H1 (cell line): ENCODE measurements around the gene DBNL. TPM values are rescaled to one million over a fixed set of nuclear protein-coding genes. Genes with fewer than 3 reads are reported as not detected.

Experiments used
- CTCF ChIA-PET: fragments of 300-600 bp; sonication (Branson Sonifier 250); formaldehyde crosslinking; loops from one replicate; lab custom pipeline; 2021; ENCODE audit not compliant: partially characterized antibody; lab: Charles Lee
- POLR2A ChIA-PET: fragments of 300-600 bp; sonication (Branson Sonifier 250); formaldehyde crosslinking; loops from one replicate; lab custom pipeline; 2021; ENCODE audit warnings: inconsistent platforms; ENCODE audit not compliant: partially characterized antibody; lab: Charles Lee
- DNase-seq, 2 experiments: peaks; one replicate each; pipeline versions ENCODE4 v3.0.0 to v3.0.0-alpha.2; 2010 to 2022; ENCODE audit warnings: low spot score in 2 of 2, low read depth in 1 of 2, mixed read lengths in 1 of 2
- FAIRE-seq: peaks from 2 replicates; lab custom pipeline; 2011; peaks lifted over from hg19 to GRCh38; lab: Jason Lieb, UNC
- H2AFZ ChIP-seq: 2 replicates; pipeline ENCODE4 v1.8.1; 2012; ENCODE audit warnings: low read length, inconsistent platforms
- H2AK5ac ChIP-seq: 2 replicates; pipeline ENCODE4 v1.6.1; 2013; ENCODE audit warnings: low read depth, low read length
- H2BK120ac ChIP-seq: replicated peaks from 2 replicates; pipeline ENCODE3; 2013; ENCODE audit warnings: low read depth, low read length, inconsistent platforms
- H2BK12ac ChIP-seq: 2 replicates; pipeline ENCODE4 v1.6.1; 2013; ENCODE audit warnings: low read depth, low read length
- H2BK15ac ChIP-seq: 2 replicates; pipeline ENCODE4 v1.6.1; 2013; ENCODE audit warnings: low read length
- H2BK20ac ChIP-seq: 2 replicates; pipeline ENCODE4 v1.6.1; 2013; ENCODE audit warnings: low read length
- H2BK5ac ChIP-seq: 2 replicates; pipeline ENCODE4 v1.6.1; 2013; ENCODE audit warnings: low read depth, low read length
- H3K14ac ChIP-seq: 2 replicates; pipeline ENCODE4 v1.6.1; 2013; ENCODE audit warnings: inconsistent platforms; ENCODE audit not compliant: insufficient read length
- H3K18ac ChIP-seq: 2 replicates; pipeline ENCODE4 v1.6.1; 2013; ENCODE audit warnings: low read length; ENCODE audit errors: extremely low read depth
- H3K23ac ChIP-seq: 2 replicates; pipeline ENCODE4 v1.6.1; 2013; ENCODE audit warnings: inconsistent platforms; ENCODE audit not compliant: insufficient read length
- H3K23me2 ChIP-seq: 2 replicates; pipeline ENCODE4 v1.6.1; 2013; ENCODE audit warnings: low read depth, low read length
- H3K27ac ChIP-seq: 2 replicates; pipeline ENCODE4 v1.6.1; 2011; ENCODE audit warnings: low read depth, low read length, inconsistent platforms
- H3K27me3 ChIP-seq, 4 experiments: replicated peaks in 1 of 4; 1 replicate in 1 of 4; 2 replicates in 3 of 4; pipeline versions ENCODE4 v1.6.1 to v1.8.1; 2011 to 2013; ENCODE audit warnings: low read length in 3 of 4, mild to moderate bottlenecking in 3 of 4, inconsistent platforms in 2 of 4, mixed read lengths in 2 of 4, moderate library complexity in 1 of 4; ENCODE audit not compliant: control insufficient read depth in 3 of 4, insufficient read depth in 3 of 4; ENCODE audit errors: extremely low read depth in 1 of 4
- H3K36me3 ChIP-seq, 4 experiments: 2 replicates each; pipeline versions ENCODE4 v1.6.1 to v1.8.1; 2011 to 2013; ENCODE audit warnings: mild to moderate bottlenecking in 4 of 4, low read length in 3 of 4, moderate library complexity in 2 of 4, control low read depth in 1 of 4, inconsistent platforms in 1 of 4; ENCODE audit not compliant: insufficient read depth in 4 of 4, control insufficient read depth in 2 of 4
- H3K4ac ChIP-seq: replicated peaks from 2 replicates; pipeline ENCODE3; 2013; ENCODE audit warnings: low read length, low read depth, mixed read lengths, inconsistent platforms; ENCODE audit not compliant: insufficient read length
- H3K4me1 ChIP-seq, 4 experiments: replicated peaks in 1 of 4; 1 replicate in 1 of 4; 2 replicates in 3 of 4; pipeline versions ENCODE4 v1.6.1 to v1.8.1; 2011 to 2013; ENCODE audit warnings: low read length in 3 of 4, inconsistent platforms in 2 of 4, mixed read lengths in 1 of 4; ENCODE audit not compliant: insufficient read depth in 4 of 4, control insufficient read depth in 3 of 4
- H3K4me2 ChIP-seq, 2 experiments: 2 replicates each; pipeline versions ENCODE4 v1.6.1 to v1.8.1; 2011 to 2013; ENCODE audit warnings: low read depth in 2 of 2, low read length in 2 of 2, control low read depth in 1 of 2, inconsistent platforms in 1 of 2, mild to moderate bottlenecking in 1 of 2; ENCODE audit not compliant: insufficient read depth in 1 of 2
- H3K4me3 ChIP-seq, 4 experiments: fragments of 200-600, 300-600 bp in 1 of 4; sonication (generic), shearing (Covaris generic), sonication (Bioruptor Twin) in 1 of 4; 2 replicates each; pipeline versions ENCODE4 v1.5.1 to v1.8.1; 2011 to 2016; ENCODE audit warnings: low read length in 4 of 4, low read depth in 3 of 4, control low read depth in 2 of 4, inconsistent platforms in 2 of 4, mild to moderate bottlenecking in 2 of 4, mixed read lengths in 1 of 4, moderate library complexity in 1 of 4; ENCODE audit not compliant: insufficient read depth in 2 of 4; ENCODE audit errors: extremely low read depth in 1 of 4
- H3K56ac ChIP-seq: replicated peaks from 2 replicates; pipeline ENCODE3; 2013; ENCODE audit warnings: low read depth, mild to moderate bottlenecking, mixed read lengths, low read length, inconsistent platforms; ENCODE audit not compliant: insufficient read length
- H3K79me1 ChIP-seq: 2 replicates; pipeline ENCODE4 v1.6.1; 2013; ENCODE audit warnings: low read depth, low read length, control low read depth
- H3K79me2 ChIP-seq, 2 experiments: 2 replicates each; pipeline versions ENCODE4 v1.6.1 to v1.8.1; 2012 to 2013; ENCODE audit warnings: low read length in 2 of 2, mild to moderate bottlenecking in 2 of 2, inconsistent platforms in 1 of 2; ENCODE audit not compliant: insufficient read depth in 2 of 2, control insufficient read depth in 1 of 2
- H3K9ac ChIP-seq, 4 experiments: replicated peaks in 1 of 4; 1 replicate in 1 of 4; 2 replicates in 3 of 4; pipeline versions ENCODE4 v1.6.1 to v1.8.1; 2011 to 2013; ENCODE audit warnings: low read depth in 3 of 4, low read length in 3 of 4, control low read depth in 2 of 4, mild to moderate bottlenecking in 2 of 4, moderate library complexity in 2 of 4, inconsistent platforms in 1 of 4; ENCODE audit errors: extremely low read depth in 1 of 4
- H3K9me3 ChIP-seq, 2 experiments: 2 replicates each; pipeline versions ENCODE4 v1.6.1 to v1.8.1; 2012 to 2013; ENCODE audit warnings: mild to moderate bottlenecking in 2 of 2, moderate library complexity in 2 of 2, control low read depth in 1 of 2, inconsistent platforms in 1 of 2, low read depth in 1 of 2, low read length in 1 of 2, mixed read lengths in 1 of 2; ENCODE audit not compliant: insufficient read depth in 2 of 2
- H4K20me1 ChIP-seq, 2 experiments: replicated peaks in 1 of 2; 2 replicates each; pipeline versions ENCODE3 to v1.8.1; 2011 to 2013; ENCODE audit warnings: inconsistent platforms in 2 of 2, low read length in 2 of 2, mild to moderate bottlenecking in 1 of 2; ENCODE audit not compliant: insufficient read depth in 2 of 2, control insufficient read depth in 1 of 2
- H4K5ac ChIP-seq: 2 replicates; pipeline ENCODE4 v1.6.1; 2013; ENCODE audit warnings: low read length, low read depth, mixed read lengths, inconsistent platforms; ENCODE audit not compliant: insufficient read length
- H4K8ac ChIP-seq: 2 replicates; pipeline ENCODE4 v1.8.0; 2013; ENCODE audit warnings: mild to moderate bottlenecking, moderate library complexity, low read length, inconsistent platforms; ENCODE audit not compliant: insufficient read depth; ENCODE audit errors: extremely low read depth
- H4K91ac ChIP-seq: replicated peaks from 2 replicates; pipeline ENCODE3; 2013; ENCODE audit warnings: low read length, mixed read lengths, inconsistent platforms; ENCODE audit not compliant: insufficient read length
- GTF2F1 ChIP-seq: IDR thresholded peaks from 2 replicates; pipeline ENCODE4 v1.6.1; 2012; ENCODE audit warnings: low read depth, low read length, improper control_type of control experiment, borderline replicate concordance
- KDM4A ChIP-seq: IDR thresholded peaks from one replicate; pipeline ENCODE4 v1.7.1; 2012; ENCODE audit warnings: low read depth, mild to moderate bottlenecking, moderate library complexity, low read length, inconsistent platforms; ENCODE audit not compliant: severe bottlenecking
- WGBS, 2 experiments: shearing (Covaris generic) in 1 of 2; methylation state at CpG; one replicate each; pipeline versions ENCODE4 v1.1.6 to v1.1.7; 2013 to 2015; ENCODE audit warnings: low lambda C conversion rate in 2 of 2, mixed read lengths in 2 of 2, inconsistent platforms in 1 of 2, low coverage in 1 of 2, missing lambda C conversion rate in 1 of 2; ENCODE audit not compliant: insufficient replicate concordance in 2 of 2, insufficient coverage in 1 of 2, insufficient read length in 1 of 2; ENCODE audit errors: extremely low coverage in 1 of 2, missing lambda C conversion rate in 1 of 2; 5-methylcytosine and 5-hydroxymethylcytosine counted together
- polyA plus RNA-seq, 7 experiments: library from polyadenylated mRNA; depleted of rRNA in 3 of 7; stranded (reverse) in 5 of 7; unstranded in 2 of 7; fragments of >200 nt in 5 of 7; fragments of 200-250 nt in 2 of 7; gene quantifications; 1 replicate in 5 of 7; 2 replicates in 1 of 7; 4 replicates in 1 of 7; pipeline versions ENCODE4 v1.2.1 to v1.2.3, GENCODE V29; 2011 to 2013; ENCODE audit warnings: missing spikeins in 2 of 7, mixed read lengths in 2 of 7
- total RNA-seq: library from RNA; stranded (reverse); fragmentation: NEBNext Ultra II Directional; extraction: Animal tissue kit (Norgen Biotek cat#: 25700); gene quantifications from 2 replicates; pipeline ENCODE4 v1.2.1, GENCODE V29; 2021

The DBNL gene
- total and polyA plus RNA-seq, 2 of the 8 experiments (the other 6 are each of a cell fraction or from before 2014, with no cell fraction given) = 30.9 to 56.6 TPM

GRCh38 chr7:44045226-44046014 lies 918 bp downstream of the DBNL start:
- POLR2A ChIA-PET = interaction anchor here (0.6 to 2.8 kb wide), 5 partner anchors 10 to 141 kb away, joined by 3 to 16 read pairs (median 8); partner anchors contain the start of gene PGAM2
- no peak overlapping the region for H2BK5ac ChIP-seq
- peaks cover 2 to 8% of the 10 kb centered on the region in 2 experiments for H4K20me1 ChIP-seq
- no peak overlapping the region for H2AK5ac ChIP-seq
- H3K9me3 ChIP-seq = no peaks in the 10 kb centered on the region
- H3K4me3 ChIP-seq = peak overlapping the region; percentile 79 to 92 (median 83)
- no peak overlapping the region for H2BK20ac ChIP-seq
- peak overlapping the region; percentile 38 to 68 (median 48); a peak in 6 of 7 replicates for H3K9ac ChIP-seq
- no peaks in the 10 kb centered on the region; a peak in 1 of 7 replicates for H3K27me3 ChIP-seq
- H3K4me1 ChIP-seq = peaks cover 0 to 6% (median 0%) of the 10 kb centered on the region in 4 experiments; a peak in 3 of 7 replicates
- no peak for DNase-seq
- peaks cover 13% of the 10 kb centered on the region for H3K23me2 ChIP-seq
- H3K79me2 ChIP-seq = peaks cover 0 to 25% of the 10 kb centered on the region in 2 experiments; a peak in 2 of 4 replicates
- WGBS, 2 experiments = 36% methylated on average over 15 of the region's 15 CpGs; no CpG with 5 or more reads in 1 of the 2 experiments
- CTCF ChIA-PET = interaction anchor here (0.8 to 2.2 kb wide), 3 partner anchors 18 to 30 kb away, joined by 4 to 9 read pairs (median 5); no protein-coding TSS in a partner anchor
- H4K5ac ChIP-seq = no peak overlapping the region
- no peak overlapping the region for H2BK15ac ChIP-seq
- H4K91ac ChIP-seq = no peak overlapping the region
- H3K4ac ChIP-seq = peak overlapping the region; percentile 21
- no peak overlapping the region for H2BK12ac ChIP-seq
- no peak overlapping the region for H3K23ac ChIP-seq
- no peak overlapping the region for H3K56ac ChIP-seq
- no peak overlapping the region for H2AFZ ChIP-seq
- no peak overlapping the region for H3K14ac ChIP-seq
- H3K4me2 ChIP-seq = peak overlapping the region; percentile 87 to 89
- no peak overlapping the region for H3K18ac ChIP-seq
- peaks cover 2% of the 10 kb centered on the region; the same call in 1 of the 2 replicates for H3K79me1 ChIP-seq
- no peak overlapping the region for H3K27ac ChIP-seq
- H2BK120ac ChIP-seq = no peak overlapping the region
- TF ChIP-seq GTF2F1 (no peak), KDM4A (no peak)
- TF ChIP-seq, all 59 proteins: peak for 0
- H4K8ac ChIP-seq = no peak overlapping the region; the same call in 1 of the 2 replicates
- no peak for FAIRE-seq
- H3K36me3 ChIP-seq = peaks cover 0 to 7% (median under 1%) of the 10 kb centered on the region in 4 experiments; a peak in 2 of 8 replicates
